ENCODE data around the gene BNIPL.
A peak's percentile ranks its signal among the peaks of the same experiment; 100 is the strongest.

BNIPL gene

GRCh38 chr1:151056149-151056548 lies 19.8 kb downstream of the BNIPL start:
- no peak for DNase-seq

- peak in 25 of 56 donors; percentile 6 to 55 (median 20) for DNase-seq
Measured at GRCh38 chr1:151058692-151059091, 22.3 kb downstream of the BNIPL start.

DNA sequence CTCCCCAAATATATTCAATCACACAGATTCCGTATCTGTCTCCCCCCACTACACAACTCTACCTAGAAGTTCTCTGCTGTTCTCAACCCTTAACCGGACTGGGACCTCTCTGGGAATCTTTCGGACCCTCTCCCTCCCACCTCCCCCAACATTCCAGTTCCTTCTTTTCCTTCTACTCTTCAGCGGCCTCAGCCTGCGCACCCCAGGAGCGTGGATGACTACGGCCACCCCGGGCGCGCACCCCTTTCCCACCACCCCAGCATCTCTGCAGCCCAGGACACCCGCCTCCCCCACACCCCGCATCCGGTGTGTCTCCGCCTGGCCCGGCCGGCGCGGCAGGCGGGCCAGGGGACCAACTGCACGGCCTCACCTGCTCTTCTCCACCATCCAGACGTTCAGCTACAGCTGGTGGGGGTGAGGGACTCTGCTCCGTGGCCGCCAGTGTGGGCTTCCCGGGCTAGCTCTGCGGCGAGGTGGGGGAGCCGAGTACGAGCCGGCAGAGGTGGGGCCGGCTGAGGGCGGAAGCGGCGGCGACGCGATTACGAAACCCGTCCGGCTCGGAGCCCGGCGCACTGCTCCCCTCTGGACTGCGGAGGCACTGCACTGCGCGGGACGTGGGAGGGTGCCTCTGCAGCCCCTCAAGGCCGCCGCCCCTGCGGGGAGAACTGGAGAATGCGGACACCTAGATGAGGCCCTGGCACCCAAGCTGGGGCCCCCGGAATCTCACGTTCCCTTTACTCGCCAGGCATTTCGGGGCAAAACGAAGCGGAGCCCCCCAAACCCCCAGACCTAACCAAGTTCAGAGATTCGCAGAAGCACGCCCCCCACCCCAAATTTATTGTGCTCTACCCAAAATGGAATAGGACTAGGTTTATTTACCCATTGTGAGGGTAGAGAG lies 23.0 kb downstream of the BNIPL start, which contains the start of gene CDC42SE1:
Gene CDC42SE1 (minus strand): TSS at position 514 of the 898 bp plus-strand sequence. CDS start 3,892 bp downstream, outside the sequence.
- DNase-seq: peak in 52 of 56 donors; percentile 27 to 85 (median 66)

- DNase-seq: peak in 53 of 56 donors; percentile 12 to 82 (median 50)
Measured at GRCh38 chr1:151060007-151060656, 23.7 kb downstream of the BNIPL start, which contains the start of gene MLLT11. Gene MLLT11, plus strand, starts transcription at chr1:151060397. Its CDS starts 6,828 bp downstream, at chr1:151067225.

DNA sequence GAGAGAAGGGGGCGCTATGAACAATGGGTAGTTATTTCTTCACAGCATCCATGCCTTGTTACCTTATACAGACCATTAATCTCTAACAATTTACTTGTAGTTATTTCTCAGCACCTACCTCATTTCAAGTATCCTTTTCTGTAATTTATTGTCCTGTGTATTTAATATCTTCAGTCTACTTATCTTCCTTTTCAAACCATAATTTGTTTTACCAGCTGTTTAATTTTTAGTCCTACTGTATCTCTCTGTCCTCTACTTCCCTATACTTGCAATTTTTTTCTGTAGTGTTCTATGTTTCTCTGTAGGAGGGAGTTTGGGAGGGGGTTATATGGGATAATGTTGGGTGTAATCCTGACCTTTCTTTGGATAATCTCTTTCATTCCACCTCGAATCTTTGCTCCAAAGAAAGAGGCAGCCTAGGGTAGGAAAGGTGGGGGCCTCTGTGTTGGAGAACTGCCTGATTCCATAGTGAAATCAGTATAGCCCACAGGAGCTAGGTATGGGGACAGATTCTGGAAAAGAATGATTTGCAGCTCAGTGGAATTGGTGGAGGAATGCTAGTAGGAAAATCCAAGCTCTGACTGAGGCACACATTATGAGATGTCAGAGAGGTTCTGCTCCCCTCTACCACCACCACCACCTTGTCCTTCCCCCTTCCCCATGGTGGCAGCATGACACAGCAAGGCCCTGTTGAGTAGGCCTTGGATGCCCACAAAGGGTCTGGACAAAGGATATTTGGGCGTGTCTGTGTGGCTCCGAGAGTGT lies 24.5 kb downstream of the BNIPL start:
- peak in 11 of 56 donors; percentile 2 to 36 (median 6) for DNase-seq

DNA sequence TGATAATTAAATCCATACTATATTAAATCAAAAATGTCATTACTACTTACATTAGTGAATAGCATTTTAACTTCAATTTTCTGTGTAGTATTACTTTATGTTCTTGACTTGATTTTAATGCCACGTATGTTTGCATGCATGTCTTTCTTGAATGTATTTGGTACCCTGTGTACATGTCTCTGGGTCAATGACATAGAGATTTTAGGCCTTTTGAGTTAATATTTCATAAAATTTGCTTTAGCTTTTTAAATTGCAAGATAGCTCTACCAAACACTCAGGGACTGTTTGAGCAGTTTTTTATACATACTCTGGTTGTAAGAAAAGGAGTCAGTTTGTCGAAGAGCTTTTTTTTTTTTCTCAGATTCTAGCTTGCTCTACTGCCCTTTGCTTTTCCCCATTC lies 25.3 kb downstream of the BNIPL start:
- DNase-seq: no peak

DNA sequence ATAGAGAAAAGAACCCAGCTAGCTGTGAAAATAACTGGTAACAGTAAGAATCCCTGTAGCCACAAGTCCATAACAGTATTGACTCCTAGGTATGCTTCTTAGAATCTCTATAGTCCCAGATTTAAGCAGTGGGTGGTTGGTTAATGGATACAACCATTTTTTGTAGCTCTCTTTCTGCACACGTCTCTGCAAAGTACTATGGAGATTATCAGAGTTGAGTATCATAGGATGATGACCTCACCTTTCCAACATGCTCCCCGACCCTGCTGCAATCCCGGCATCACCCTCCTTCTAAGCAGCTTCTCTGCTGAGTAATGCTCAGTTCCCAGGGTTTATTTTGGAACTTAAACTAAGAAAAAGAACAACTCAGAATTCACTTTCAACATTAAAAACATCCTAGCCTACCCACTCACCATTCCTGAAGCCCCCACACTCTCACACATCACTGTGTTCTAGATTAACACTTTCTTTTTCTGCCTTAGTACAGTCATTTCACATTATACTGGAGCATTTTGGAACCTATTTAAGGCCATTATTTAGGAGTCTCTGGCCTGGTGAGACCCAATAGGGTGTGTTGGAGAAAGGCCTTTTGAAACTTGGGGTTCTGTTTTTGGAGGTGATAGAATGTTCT lies 26.5 kb downstream of the BNIPL start:
- peak in 9 of 56 donors; percentile 5 to 37 (median 13) for DNase-seq

GRCh38 chr1:151065089-151065645 lies 28.8 kb downstream of the BNIPL start:
- no peak for DNase-seq

DNA sequence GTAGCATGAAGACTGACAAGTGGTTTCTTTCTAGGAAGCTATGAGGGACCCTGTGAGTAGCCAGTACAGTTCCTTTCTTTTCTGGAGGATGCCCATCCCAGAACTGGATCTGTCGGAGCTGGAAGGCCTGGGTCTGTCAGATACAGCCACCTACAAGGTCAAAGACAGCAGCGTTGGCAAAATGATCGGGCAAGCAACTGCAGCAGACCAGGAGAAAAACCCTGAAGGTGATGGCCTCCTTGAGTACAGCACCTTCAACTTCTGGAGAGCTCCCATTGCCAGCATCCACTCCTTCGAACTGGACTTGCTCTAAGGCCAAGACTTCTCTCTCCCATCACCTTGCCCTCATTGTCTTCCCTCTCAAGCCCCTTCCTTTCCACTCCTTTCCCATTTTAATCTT lies 30.8 kb downstream of the BNIPL start:
- DNase-seq: no peak

DNA sequence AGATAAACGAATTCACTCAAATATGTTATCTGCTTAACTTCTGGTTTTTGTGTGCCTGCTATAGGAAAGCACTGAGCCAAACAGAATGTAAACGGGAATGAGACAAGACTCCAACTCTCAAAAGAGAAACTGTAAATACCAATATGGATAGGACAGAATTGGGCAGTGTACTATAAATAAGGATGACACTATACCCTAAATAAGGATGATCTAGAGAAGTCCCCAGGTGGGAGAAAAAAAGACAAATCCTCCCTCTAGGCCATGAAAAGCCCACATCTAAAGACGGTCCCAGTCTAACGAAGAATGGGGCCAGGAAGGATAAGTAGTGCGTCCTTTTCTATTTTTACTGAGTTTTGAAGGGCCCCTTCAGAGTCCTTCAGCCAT lies 32.7 kb downstream of the BNIPL start:
- no peak for DNase-seq

DNA sequence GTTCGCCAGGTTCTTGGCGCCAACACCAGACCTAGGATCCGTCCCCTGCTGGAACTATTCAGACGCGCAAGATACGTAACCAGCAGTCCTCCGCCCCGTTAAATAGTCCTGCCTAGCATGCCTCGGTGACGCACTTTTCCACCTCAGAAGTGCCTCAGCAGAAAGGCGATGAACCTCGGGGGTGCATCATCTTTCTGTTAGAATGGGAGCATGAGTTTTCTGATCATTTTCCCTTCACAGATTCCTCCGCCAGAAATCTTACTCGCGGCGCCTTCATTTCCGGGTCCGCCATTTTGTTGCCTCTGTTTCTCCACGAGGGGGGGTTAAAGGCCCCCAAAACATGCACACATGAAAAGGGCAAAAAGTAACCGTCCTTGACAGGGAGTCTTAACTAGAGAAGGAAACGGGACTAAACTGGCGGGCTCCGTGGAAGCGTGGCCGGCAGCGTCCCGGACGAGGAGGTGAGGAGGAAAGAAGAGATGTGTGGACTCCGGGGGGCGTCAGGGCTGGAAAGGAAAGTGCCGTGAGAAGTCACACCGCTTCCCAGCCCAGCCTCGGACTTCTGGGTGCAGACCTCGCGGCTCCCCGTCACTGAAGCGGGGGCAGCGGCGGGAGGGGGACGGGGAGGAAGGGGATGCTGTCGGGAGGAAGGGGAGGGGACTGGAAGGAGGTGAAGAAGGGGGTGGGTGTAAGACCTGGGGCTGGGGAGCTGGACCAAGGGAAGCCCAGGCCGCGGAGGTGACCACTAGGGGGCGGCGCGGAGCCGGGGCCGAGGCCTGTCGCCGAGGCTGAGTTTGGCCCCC lies 34.3 kb downstream of the BNIPL start, which contains the start of gene GABPB2:
Gene GABPB2 (plus strand): TSS at position 288 of the 803 bp plus-strand sequence. CDS start 17,429 bp downstream, outside the sequence.
- DNase-seq: peak in 55 of 56 donors; percentile 49 to 96 (median 87)

DNA sequence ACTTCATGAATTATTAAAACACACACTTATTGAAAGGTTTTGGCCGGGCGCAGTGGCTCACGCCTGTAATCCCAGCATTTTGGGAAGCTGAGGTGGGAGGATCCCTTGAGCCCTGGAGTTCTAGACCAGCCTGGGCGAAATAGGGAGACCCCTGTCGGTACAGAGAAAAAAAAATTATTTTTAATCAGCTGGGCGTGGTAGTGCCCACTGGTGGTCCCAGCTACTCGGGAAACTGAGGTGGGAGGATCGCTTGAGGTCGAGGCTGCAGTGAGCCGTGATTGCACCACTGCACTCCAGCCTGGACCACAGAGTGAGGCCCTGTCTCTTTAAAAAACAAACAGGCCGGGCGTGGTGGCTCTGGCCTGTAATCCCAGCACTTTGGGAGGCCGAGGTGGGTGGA lies 35.8 kb downstream of the BNIPL start:
- DNase-seq: no peak

DNA sequence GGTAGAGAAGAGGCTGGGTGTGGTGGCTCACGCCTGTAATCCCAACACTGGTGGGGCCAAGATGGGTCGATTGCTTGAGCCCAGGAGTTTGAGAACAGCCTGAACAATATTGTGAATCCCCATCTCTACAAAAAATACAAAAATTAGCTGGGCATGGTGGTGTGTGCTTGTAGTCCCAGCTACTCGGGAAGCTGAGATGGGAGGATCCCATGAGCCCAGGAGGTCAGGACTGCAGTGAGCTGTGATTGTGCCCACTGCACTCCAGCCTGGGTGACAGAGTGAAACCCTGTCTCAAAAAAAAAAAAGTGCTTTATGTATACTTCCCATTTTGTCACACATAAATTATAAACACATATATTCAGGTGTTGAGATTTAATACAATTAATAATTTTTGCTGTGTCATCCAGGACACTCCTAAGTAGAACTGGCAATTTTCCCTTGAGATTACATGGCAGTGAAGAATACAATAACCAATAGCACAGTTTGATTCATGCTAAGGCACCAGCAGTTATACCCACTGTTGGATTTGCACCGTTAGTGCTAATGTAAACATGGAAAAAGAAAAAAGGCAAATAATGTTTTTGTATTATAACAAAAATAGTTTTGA lies 49.7 kb downstream of the BNIPL start:
- no peak for DNase-seq

All from nucleus accumbens (tissue), 56 donors.